HG03039 (cell line): ENCODE data around the gene GDPD4.

ENCODE experiments used
- ATAC-seq: cut with Tn5 transposase; IDR thresholded peaks from one replicate; pipeline ENCODE4 v1.9.1; 2021; ENCODE audit warnings: mild to moderate bottlenecking, moderate library complexity; ENCODE audit not compliant: unreplicated experiment

Gene GDPD4, protein sequence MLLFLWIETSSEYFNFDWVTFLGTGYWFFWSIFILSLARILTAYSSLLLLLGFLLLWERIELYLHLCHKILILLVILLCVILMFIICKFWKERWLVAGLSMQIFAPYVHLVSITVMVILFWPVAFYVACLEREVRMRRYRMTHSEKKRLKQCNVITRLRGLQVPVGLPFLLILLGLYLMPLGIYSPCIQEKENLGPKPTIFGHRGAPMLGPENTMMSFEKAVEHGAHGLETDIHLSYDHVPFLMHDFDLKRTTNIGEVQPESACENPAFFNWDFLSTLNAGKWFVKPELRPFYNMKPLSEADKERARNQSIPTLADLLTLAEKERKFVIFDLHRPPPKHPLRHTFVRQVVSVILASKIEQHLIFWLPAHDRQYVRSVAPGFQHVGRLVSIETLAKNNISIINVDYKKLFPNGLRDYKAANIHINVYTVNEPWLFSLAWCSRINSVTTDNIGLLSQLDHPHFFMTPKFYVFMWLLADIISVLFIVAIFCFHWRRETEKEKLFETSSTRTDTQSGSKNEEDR

GRCh38 chr11:77301510-77301909 lies at the start of gene GDPD4:
GDPD4 (minus strand) TSS chr11:77301686; CDS start chr11:77285137, 16,549 bp downstream.
- no peak for ATAC-seq

- no peak for ATAC-seq
Observed at GRCh38 chr11:77347948-77348347, 46.5 kb upstream of the GDPD4 start.

- ATAC-seq, result no peak
Observed at GRCh38 chr11:77346906-77347603, 45.6 kb upstream of the GDPD4 start.

DNA sequence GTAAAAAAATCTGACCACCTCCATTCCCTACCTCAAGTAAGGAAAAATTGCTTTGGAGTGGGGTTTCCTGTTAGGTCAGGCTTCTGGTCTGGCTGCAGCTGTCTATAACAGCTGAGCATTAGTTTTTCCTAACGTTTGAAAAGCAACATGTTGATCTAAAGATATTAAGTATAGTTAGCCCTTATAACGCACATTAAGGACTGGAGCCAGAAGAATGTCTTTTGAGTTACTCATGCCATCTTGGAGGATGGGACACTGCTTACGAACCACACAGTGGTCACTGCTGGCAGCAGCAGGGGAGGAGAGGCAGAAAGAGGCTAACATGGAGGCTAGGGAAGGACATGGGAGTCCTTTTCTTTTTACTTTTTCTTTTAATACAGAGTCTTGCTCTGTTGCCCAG lies 44.1 kb upstream of the GDPD4 start:
- no peak for ATAC-seq

- no peak for ATAC-seq
Observed at GRCh38 chr11:77340501-77340900, 39.0 kb upstream of the GDPD4 start.

DNA sequence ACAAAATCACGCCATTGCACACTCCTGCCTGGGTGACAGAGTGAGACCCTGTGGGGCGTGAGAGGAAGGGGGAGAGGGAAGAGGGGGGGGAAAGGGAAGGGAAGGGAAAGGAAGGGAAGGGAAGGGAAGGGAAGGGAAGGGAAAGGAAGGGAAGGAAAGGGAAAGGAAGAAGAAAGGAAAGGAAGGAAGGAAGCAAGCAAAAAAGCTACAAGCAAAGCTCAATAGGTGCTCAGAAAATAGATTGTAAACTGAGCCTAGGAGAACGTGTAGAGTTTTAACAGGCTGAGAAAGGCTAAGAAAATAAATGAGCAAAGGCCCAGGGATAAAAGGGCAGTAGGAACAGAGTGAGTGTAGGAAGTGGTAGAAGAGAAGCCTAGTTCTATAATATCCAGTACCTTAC lies 30.8 kb upstream of the GDPD4 start:
- ATAC-seq, result no peak

- ATAC-seq, result no peak
Observed at GRCh38 chr11:77325159-77325558, 23.7 kb upstream of the GDPD4 start.

- ATAC-seq, result no peak
Observed at GRCh38 chr11:77324508-77324907, 23.0 kb upstream of the GDPD4 start.

GRCh38 chr11:77322926-77323590 lies 21.6 kb upstream of the GDPD4 start:
- no peak for ATAC-seq

- ATAC-seq, result no peak
Observed at GRCh38 chr11:77322506-77322905, 21.0 kb upstream of the GDPD4 start.

DNA sequence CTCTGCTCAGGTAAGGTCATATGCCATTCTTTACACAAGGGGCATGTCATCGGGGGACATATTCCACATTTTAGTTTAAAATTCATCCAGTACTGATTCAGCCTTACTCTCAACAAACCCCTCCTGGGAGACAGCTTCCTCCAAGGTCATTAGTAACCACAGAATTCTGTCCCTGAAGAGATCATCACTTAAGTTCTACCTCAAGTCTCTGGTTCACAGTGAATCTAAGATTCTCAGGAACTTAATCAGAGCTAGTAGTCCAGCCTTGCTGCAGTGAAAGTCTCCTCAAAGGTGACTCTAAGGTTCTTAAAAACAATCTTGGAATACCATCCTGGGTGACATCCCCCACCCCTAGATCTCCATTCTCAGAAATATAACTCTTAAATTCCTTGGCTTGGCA lies 18.9 kb upstream of the GDPD4 start:
- ATAC-seq, result no peak

DNA sequence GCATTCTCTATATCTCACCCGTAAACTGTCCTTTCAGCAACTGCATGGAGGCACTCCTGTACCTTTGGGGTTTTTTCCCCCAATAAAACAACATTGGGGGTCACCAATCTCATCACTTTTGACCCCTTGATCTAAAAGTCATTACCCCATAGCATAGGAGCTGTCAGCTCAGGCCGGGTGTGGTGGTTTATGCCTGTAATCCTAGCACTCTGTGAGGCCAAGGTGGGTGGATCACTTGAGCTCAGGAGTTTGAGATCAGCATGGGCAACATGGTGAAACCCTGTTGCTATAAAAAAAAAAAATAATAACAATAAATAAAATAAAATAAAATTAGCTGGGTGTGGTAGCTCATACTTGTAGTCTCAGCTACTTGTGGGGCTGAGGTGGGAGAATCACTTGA lies 17.1 kb upstream of the GDPD4 start:
- no peak for ATAC-seq

DNA sequence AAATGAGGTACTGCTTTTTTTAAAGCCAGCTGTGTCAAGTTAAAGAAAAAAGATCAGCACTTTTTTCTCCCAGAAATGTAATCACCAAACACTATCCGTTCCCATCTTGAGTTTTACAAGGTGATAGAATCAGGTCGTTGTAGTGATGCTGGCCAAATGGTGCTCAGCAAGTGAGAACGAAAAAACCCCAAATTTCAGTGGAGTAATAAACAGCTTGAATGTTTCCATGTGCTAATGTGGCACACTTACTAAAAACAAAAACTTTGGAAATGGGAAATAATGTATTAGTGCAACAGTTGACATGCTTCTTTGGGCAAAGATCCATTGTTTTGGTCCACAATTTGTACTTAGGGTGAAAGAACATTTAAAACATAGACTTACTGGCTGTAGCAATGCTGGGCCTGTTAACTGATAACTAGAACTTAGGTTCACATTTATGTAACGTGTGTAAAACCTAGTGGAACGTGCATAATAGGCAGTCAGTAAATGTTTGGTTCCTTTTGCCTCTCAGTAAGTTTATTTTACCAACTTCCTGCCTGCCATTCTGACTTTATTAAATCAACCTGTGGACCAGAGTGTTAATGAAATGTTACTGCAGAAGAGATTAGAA lies 15.4 kb upstream of the GDPD4 start:
- no peak for ATAC-seq

GRCh38 chr11:77312107-77312506 lies 10.6 kb upstream of the GDPD4 start:
- ATAC-seq, result no peak

DNA sequence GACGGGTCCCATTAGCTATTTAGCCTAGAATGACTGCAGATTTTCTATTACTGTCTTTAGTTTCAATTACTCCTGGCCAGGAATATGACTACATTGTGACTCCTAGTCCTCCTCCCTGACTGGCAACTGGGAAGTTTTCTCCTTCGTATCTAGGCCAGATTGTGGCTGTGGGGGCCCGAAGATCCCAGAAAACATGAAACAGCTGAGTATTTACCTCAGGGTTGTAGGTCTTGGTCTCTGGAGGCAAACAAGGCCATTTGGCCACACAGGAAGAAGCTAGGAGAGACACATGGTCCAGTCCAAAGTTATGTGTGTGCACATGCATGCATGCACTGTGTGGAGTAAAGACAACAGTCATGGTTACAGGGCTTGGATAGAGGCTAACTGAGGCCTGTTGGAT lies 10.2 kb upstream of the GDPD4 start:
- no peak for ATAC-seq

DNA sequence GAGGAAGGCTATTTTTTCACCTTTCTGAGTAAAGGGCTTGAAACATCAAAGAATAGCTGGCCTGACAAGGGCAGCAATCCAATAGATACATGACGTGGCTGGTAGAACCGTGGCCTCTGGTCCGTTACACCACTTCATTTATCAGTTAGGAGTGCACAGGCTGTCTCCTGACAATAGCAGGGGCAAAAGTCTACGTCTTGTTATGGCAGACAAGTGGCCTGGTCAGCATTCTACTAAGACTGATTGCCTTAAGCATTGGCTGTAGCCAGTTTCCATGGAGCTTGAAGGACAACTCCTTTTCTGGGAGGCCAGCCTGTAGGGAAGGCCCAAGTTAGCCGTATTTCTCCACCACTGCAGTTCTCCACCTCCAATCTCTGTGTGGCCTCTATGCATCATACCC lies 9.2 kb upstream of the GDPD4 start:
- no peak for ATAC-seq

DNA sequence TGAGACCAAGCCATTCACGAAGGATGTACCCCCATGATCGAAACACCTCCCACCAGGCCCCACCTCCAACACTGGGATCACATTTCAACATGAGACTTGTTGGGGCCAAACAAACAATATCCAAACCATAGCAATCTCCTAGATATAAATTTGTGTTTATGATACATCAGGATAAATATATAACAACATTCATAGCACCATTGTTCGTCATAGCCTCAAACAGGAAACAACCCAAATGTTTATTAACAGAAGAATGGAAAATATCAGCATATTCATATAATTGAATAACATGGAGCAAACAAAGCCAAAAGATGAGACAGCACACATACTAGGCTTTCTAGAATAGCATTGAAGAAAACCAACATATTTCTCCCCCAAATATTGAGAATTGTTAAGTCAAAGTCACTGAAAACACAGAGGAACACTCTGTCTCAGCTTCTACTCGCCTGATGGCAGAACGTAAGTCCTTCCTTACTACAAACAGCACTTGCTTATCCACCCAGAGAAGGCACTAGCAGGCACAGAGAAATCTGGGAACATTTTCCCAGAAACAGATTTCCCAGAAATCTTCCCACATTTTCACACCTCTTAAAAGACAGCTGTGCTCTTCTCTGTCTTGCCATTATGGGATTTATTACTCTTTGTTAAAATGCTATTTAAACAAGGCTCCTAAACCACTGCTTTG lies 8.1 kb upstream of the GDPD4 start:
- no peak for ATAC-seq

DNA sequence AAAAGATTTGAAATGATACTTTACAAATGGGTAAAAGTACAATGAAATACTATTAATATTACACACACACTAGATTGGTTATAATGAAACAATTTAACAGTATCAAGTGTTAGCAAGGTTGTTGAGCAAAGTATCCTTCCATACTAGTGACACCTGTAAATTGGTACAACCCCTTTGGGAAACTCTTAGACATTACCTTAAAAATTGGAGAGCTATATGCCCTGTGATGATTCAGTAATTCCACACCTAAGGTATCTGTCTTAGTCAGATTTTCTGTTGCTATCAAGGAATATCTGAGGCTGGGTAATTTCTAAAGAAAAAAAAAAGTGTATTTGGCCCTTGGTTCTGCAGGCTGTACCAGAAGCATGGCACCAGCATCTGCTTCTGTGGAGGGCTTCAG lies 7.4 kb upstream of the GDPD4 start:
- ATAC-seq, result no peak

GRCh38 chr11:77303328-77303727 lies 1.8 kb upstream of the GDPD4 start:
- no peak for ATAC-seq

DNA sequence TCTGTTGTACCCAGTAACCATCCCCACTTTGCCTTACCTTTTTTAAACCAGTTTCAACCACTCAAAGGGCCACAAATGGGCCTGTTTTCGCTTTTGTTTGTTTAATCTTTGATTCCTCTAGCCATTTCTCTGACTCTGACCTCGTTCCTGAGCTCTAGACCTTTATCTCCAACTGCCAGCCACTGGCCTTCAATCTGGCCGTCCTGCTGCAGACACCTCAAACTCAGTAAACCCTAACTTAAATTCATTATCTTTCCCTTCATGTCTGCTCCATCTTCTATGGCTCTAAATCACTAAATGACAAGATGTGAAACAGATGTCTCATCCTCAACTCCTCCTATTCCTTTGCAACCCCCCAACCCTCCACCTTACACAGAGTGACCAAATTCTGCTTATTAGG lies 1.3 kb upstream of the GDPD4 start:
- ATAC-seq, result no peak

DNA sequence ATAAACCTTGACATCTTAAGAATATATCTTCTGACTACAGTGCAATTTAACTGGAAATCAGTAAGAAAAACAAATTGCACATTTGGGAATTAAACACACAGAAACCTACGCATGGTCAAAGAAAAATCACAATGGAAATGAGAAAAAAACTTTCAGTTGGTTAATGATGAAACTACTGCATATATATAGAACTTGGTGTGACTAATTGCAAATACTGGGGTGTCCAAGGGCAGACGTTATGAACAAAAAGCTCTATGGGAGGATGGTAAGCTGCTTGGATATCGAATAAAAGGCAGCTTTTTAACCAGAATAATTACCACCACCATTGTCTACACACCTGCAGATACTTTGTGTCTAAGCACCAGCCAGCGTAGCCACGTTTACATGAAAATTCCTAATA lies 791 bp downstream of the GDPD4 start:
- ATAC-seq, result no peak
